Measurements from ENCODE around the gene SPATA16. TPM values are rescaled to one million over a fixed set of nuclear protein-coding genes. Genes with fewer than 3 reads are reported as not detected.

SPATA16 gene, protein sequence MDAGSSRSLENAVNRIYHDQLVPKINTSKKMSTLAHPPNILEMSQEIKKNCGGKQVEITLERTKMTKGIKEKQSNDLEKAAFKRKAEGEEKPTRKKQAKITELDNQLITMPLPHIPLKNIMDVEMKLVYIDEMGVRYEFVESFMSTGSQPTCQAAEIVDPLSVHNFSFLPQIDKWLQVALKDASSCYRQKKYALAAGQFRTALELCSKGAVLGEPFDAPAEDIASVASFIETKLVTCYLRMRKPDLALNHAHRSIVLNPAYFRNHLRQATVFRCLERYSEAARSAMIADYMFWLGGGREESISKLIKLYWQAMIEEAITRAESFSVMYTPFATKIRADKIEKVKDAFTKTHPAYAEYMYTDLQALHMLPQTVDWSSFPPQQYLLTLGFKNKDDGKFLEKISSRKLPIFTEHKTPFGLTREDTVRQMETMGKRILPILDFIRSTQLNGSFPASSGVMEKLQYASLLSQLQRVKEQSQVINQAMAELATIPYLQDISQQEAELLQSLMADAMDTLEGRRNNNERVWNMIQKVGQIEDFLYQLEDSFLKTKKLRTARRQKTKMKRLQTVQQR
- total RNA-seq (2022; extraction: Qiagen RNA extraction; ENCODE audit: low read depth), result not detected in 5 replicates

DNA sequence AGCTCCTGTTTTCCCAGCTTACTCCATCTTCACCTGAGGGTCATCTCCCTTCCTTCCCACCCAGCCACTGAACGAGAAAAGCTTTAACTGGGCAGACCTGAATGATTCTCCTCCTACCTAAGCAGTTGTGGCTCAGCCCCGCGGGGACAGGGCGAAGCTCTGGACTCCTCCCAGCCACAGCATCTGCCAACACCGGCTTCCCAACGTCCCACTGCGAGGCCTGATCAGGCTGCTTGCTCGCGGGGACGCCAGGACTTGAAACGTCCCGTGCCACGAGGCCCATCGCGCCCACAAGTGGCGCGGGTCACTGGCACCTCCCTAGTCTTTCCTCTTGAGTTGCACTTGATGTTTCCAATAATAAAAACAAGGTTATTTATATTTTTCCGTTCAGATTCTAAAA, at the start of gene SPATA16:
Gene SPATA16 (minus strand): TSS at position 250 of the 400 bp plus-strand sequence. CDS start 23,504 bp downstream, outside the sequence.

Measured in A549 treated with DMSO at 1 μM for 4 hours (cell line).